ENCODE data around the gene ALKAL2. TPM values are rescaled to one million over a fixed set of nuclear protein-coding genes. Genes with fewer than 3 reads are reported as not detected.

The ALKAL2 gene
- total RNA-seq, 1 donor from 2014 or later, result 1.5 TPM

DNA sequence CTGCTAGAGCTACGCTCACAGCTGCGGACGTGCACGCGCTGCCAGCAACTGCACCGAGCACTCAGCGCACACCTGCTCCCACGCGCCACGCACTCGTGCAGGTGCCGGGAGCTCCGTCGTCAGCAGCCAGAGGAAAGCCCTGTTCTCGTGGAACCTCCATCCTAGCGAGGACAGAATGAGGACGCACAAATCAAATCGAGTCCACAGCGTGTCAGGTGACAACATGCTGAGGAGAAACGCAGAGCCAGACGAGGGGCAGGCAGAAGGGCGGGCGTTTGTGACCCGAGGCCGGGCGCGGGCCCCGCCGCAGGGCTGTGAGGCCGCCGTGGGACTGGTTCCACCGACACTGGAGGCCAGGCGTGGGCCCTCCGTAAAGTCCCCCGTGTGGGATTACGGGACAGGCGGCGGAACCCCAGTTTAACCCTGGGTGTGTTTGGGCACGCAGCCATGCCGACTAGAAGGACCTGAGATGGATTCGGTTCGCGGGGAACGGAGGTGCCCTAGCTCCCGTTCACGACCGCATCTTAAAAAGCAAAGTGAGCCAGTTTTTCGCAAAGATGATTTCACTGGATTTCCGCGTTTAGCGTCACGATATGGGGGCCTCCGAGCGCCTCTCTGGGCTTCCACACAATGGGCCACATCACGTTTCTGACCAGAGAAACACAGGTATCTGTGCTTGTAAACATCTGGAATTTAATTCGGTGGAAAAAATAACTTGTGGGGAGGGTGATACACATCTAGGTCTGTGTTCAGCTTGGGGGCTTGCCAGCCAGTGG lies 26.9 kb upstream of the ALKAL2 start:
- Histone ChIP-seq H3K36me3 (ENCODE audit: insufficient read depth, low read length) (no peaks in the 10 kb centered on the region), H3K9ac (ENCODE audit: low read length) (no peak overlapping the region), H3K27ac (ENCODE audit: low read depth, low read length) (no peak overlapping the region), H3K79me2 (ENCODE audit: insufficient read depth, low read length) (no peaks in the 10 kb centered on the region), H3K9me3 (ENCODE audit: insufficient read depth, low read depth, low read length) (no peaks in the 10 kb centered on the region), H3K4me3 (ENCODE audit: insufficient read depth, low read depth, low read length) (no peak overlapping the region), H3K4me2 (ENCODE audit: low read length) (no peak overlapping the region), H3K27me3 (ENCODE audit: insufficient read depth, low read length) (no peaks in the 10 kb centered on the region), H2AFZ (ENCODE audit: low read depth, low read length) (no peak overlapping the region), H4K20me1 (ENCODE audit: insufficient read depth, low read length) (no peaks in the 10 kb centered on the region), H3K4me1 (ENCODE audit: insufficient read depth, low read length) (peaks cover 21% of the 10 kb centered on the region)
- peaks cover 9% of the 10 kb centered on the region for H3K27me3 Mint-ChIP-seq (ENCODE audit: low read depth, unreplicated experiment)
- FAIRE-seq (no peak), DNase-seq (ENCODE audit: low read depth) (no peak)
- no peak for TF ChIP-seq EZH2 (IDR thresholded peaks at IDR 0.05; ENCODE audit: insufficient read depth, low read length)
- TF ChIP-seq, protein P1, sequence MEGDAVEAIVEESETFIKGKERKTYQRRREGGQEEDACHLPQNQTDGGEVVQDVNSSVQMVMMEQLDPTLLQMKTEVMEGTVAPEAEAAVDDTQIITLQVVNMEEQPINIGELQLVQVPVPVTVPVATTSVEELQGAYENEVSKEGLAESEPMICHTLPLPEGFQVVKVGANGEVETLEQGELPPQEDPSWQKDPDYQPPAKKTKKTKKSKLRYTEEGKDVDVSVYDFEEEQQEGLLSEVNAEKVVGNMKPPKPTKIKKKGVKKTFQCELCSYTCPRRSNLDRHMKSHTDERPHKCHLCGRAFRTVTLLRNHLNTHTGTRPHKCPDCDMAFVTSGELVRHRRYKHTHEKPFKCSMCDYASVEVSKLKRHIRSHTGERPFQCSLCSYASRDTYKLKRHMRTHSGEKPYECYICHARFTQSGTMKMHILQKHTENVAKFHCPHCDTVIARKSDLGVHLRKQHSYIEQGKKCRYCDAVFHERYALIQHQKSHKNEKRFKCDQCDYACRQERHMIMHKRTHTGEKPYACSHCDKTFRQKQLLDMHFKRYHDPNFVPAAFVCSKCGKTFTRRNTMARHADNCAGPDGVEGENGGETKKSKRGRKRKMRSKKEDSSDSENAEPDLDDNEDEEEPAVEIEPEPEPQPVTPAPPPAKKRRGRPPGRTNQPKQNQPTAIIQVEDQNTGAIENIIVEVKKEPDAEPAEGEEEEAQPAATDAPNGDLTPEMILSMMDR (IDR thresholded peaks at IDR 0.05; ENCODE audit: insufficient read depth, low read depth, low read length), result no peak
- H3K9me3 Mint-ChIP-seq (ENCODE audit: unreplicated experiment), result no peaks in the 10 kb centered on the region
- no peak overlapping the region for H3K27ac Mint-ChIP-seq (ENCODE audit: unreplicated experiment)
- no peak overlapping the region for H3K4me3 Mint-ChIP-seq (ENCODE audit: unreplicated experiment)
- peaks cover 25% of the 10 kb centered on the region for H3K4me1 Mint-ChIP-seq (ENCODE audit: low read depth, unreplicated experiment)
- no peaks in the 10 kb centered on the region for H3K36me3 Mint-ChIP-seq (ENCODE audit: low read depth, unreplicated experiment)

DNA sequence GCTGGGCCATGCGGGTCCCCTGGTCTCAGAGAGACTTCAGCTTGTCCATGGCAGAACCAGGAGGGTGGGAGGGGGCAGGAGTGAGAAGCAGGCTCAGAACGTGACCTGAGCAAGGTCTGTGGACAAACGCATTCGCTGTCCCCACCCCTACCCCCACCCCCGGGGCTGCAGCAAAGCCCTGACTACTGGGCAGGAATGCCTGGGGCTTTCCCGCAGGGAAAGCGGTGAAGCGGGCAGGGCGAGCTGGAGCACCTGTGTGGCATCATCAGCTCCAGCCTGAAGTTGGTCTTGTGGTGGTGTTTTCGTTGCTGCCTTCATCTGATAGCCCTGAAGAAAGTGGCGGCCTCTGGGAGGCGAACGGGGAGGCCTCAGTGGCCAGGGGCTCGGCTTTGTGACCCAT lies 26.1 kb upstream of the ALKAL2 start:
- Histone ChIP-seq H3K4me2 (ENCODE audit: low read length) (no peak overlapping the region), H3K36me3 (ENCODE audit: insufficient read depth, low read length) (no peaks in the 10 kb centered on the region), H3K4me3 (ENCODE audit: insufficient read depth, low read depth, low read length) (no peak overlapping the region), H3K27me3 (ENCODE audit: insufficient read depth, low read length) (no peaks in the 10 kb centered on the region), H3K79me2 (ENCODE audit: insufficient read depth, low read length) (no peaks in the 10 kb centered on the region), H3K9me3 (ENCODE audit: insufficient read depth, low read depth, low read length) (no peaks in the 10 kb centered on the region), H3K9ac (ENCODE audit: low read length) (no peak overlapping the region), H2AFZ (ENCODE audit: low read depth, low read length) (no peak overlapping the region), H4K20me1 (ENCODE audit: insufficient read depth, low read length) (no peaks in the 10 kb centered on the region), H3K4me1 (ENCODE audit: insufficient read depth, low read length) (peaks cover 21% of the 10 kb centered on the region), H3K27ac (ENCODE audit: low read depth, low read length) (no peak overlapping the region)
- DNase-seq (ENCODE audit: low read depth) (no peak), FAIRE-seq (no peak)
- Mint-ChIP-seq H3K36me3 (ENCODE audit: low read depth, unreplicated experiment) (no peaks in the 10 kb centered on the region), H3K4me1 (ENCODE audit: low read depth, unreplicated experiment) (peaks cover 30% of the 10 kb centered on the region), H3K27ac (ENCODE audit: unreplicated experiment) (no peak overlapping the region), H3K4me3 (ENCODE audit: unreplicated experiment) (no peak overlapping the region), H3K9me3 (ENCODE audit: unreplicated experiment) (no peaks in the 10 kb centered on the region), H3K27me3 (ENCODE audit: low read depth, unreplicated experiment) (peaks cover 9% of the 10 kb centered on the region)
- TF ChIP-seq, protein P1 (IDR thresholded peaks at IDR 0.05; ENCODE audit: insufficient read depth, low read depth, low read length), result no peak
- no peak for TF ChIP-seq EZH2 (IDR thresholded peaks at IDR 0.05; ENCODE audit: insufficient read depth, low read length)

DNA sequence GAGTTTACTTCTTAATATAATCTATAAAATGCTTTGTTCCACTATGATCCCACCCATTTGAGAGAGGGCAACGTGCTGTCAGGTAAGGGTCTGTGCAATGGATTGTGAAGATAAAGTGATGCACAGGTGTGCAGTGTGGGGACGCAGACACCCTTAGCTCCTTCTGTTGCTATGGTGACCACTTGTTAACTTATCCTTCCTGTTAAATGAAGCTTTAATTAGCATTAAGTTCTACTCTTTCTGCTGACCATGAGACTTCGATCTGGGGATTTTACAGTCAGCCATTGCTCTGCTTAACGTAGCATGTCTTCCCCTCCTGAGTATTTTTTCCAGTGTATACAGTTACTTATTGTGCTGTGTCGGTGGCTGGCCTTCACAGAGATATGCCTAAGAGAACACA lies 23.1 kb upstream of the ALKAL2 start:
- H3K9ac ChIP-seq (ENCODE audit: low read length), result no peak overlapping the region
- H3K36me3 Mint-ChIP-seq (ENCODE audit: low read depth, unreplicated experiment), result no peaks in the 10 kb centered on the region
- peaks cover 8% of the 10 kb centered on the region for H3K27me3 Mint-ChIP-seq (ENCODE audit: low read depth, unreplicated experiment)
- no peaks in the 10 kb centered on the region for H4K20me1 ChIP-seq (ENCODE audit: insufficient read depth, low read length)
- no peaks in the 10 kb centered on the region for H3K36me3 ChIP-seq (ENCODE audit: insufficient read depth, low read length)
- H3K4me3 Mint-ChIP-seq (ENCODE audit: unreplicated experiment), result no peak overlapping the region
- no peak overlapping the region for H2AFZ ChIP-seq (ENCODE audit: low read depth, low read length)
- H3K27ac Mint-ChIP-seq (ENCODE audit: unreplicated experiment), result no peak overlapping the region
- DNase-seq (ENCODE audit: low read depth) (no peak), FAIRE-seq (no peak)
- no peaks in the 10 kb centered on the region for H3K9me3 Mint-ChIP-seq (ENCODE audit: unreplicated experiment)
- TF ChIP-seq, protein P1 (IDR thresholded peaks at IDR 0.05; ENCODE audit: insufficient read depth, low read depth, low read length), result no peak
- TF ChIP-seq EZH2 (IDR thresholded peaks at IDR 0.05; ENCODE audit: insufficient read depth, low read length), result no peak
- H3K27ac ChIP-seq (ENCODE audit: low read depth, low read length), result no peak overlapping the region
- no peaks in the 10 kb centered on the region for H3K79me2 ChIP-seq (ENCODE audit: insufficient read depth, low read length)
- peaks cover 7% of the 10 kb centered on the region for H3K4me1 Mint-ChIP-seq (ENCODE audit: low read depth, unreplicated experiment)
- H3K9me3 ChIP-seq (ENCODE audit: insufficient read depth, low read depth, low read length), result no peaks in the 10 kb centered on the region
- H3K4me3 ChIP-seq (ENCODE audit: insufficient read depth, low read depth, low read length), result no peak overlapping the region
- no peaks in the 10 kb centered on the region for H3K27me3 ChIP-seq (ENCODE audit: insufficient read depth, low read length)
- no peaks in the 10 kb centered on the region for H3K4me1 ChIP-seq (ENCODE audit: insufficient read depth, low read length)
- H3K4me2 ChIP-seq (ENCODE audit: low read length), result no peak overlapping the region

Data from astrocyte (in vitro differentiated cells and primary cell).